HG02970 (cell line): ENCODE results near the gene SACS.
"Not testable (repeated sequence)": the region's sequence is repeated elsewhere in the genome, so short reads cannot be mapped to it uniquely, and the experiment has no call there.

Source experiments
- ATAC-seq: cut with Tn5 transposase; IDR thresholded peaks from one replicate; pipeline ENCODE4 v1.9.1; 2021; ENCODE audit warnings: mild to moderate bottlenecking, moderate library complexity, moderate number of reproducible peaks; ENCODE audit not compliant: unreplicated experiment, low FRiP score

SACS gene

DNA sequence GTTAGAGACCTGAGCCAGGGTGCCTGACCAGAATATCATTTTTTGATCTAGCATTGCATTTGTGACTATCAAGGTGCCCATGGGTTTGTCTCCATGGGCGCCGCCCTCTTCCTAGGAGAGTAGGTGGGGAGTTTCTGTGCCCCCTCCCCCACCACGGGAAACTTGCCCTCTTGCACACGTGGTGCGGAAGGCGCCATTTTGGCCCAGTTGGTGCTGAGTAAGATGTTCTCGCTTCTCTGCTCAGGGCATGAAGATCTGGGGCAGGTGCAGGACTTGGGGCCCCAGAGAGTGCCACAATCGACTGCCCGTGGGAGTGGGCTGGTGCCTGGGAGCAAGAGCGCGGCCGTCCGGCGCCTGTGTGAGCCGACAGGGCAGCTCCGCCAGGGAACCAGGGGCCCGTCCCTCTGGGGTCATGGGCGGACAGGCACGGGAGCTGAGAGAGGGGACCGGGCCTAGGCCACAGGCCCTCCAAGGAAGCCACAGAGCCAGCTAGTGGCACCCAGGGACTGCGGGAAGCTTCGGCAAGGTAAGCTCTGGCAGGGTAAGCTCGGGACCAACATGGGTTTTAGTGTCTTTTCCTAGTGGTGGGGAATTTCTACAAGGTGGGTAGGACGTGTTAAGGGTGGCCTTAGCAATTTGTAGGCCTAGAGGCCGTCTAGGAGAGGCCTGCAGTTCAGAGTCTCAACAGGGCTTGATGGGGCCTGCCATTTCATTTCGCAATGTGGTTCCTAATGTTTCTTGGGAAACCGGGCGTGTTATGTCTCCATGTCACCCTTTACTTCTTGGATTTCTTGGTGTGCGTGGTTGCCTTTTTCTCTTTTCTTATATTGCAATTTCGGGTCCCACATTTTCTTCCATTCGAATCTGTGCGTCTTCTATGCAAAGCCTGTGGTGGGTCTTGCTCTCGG is 14.5 kb downstream of the SACS start:
- ATAC-seq: no peak

DNA sequence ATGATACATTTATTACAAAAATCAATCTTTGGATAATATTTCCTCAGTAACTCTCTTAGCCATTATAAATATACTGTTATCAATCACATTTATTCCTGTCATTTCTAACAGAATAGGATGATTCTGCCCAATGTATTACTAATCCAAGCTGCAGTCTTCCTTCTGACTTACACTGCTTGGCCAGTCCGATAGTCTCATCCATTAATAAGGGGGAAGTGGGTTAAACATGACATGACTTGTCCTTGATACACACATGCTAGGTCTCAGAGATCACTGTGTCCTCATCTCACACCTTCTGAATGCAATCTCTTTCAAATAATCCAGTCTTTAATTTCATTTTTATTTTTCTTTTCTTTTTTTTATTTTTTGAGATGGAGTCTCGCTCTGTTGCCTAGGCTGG is 18.8 kb downstream of the SACS start:
- ATAC-seq: no peak

DNA sequence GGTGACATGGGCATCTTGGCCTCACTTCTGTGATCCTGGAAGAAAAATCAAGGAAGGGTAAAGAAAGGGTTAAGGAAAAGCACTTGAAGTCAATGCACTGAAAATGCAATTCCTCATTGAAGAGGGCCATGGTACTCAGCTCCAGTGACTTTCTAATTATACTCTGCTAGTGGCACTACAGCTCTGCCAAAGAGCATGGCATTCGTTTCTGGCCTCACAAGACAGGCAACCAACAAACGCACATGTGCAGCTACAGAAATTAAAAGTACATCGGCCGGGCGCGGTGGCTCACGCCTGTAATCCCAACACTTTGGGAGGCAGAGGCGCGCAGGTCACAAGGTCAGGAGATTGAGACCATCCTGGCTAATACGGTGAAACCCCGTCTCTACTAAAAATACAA is 21.8 kb downstream of the SACS start:
- no peak for ATAC-seq

DNA sequence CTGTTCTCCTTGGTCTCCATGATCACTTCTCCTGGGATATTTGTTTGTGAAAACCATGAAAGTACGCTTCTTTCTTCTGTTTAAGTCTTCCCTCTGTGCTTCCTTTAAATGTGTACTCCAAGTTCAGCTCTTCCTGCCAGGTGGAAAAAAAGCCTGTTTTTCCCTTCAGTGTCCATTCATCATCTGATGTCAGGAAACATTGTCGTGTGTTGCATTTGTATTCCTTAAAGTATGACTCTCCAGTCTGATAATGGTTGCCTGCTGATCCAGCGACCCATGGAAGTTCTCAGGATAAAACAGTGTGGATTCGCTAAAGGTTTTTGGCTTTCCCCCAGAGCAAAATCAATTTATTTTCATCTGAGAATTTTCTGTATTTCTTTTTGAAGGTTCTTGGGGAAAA is 22.3 kb downstream of the SACS start:
- ATAC-seq: no peak

DNA sequence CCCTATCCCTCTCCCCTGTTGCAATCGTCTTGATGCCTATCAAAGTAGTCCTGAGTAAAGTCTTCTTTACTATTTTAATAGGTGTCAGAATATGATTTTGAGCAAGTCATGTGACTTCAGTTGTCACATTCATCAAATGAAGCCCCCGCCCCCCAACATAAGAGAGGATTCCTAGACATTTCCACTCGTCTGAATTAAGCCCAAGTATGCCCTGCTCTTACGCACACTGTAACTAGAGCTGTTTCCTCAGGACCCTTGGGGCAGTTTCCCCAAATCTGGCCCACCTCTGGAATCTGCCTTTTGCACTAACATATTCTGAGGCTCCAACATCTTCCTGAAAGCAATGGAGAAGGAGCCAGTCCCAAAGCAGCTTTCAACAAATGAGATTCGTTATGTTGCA is 25.5 kb downstream of the SACS start:
- ATAC-seq: no peak

DNA sequence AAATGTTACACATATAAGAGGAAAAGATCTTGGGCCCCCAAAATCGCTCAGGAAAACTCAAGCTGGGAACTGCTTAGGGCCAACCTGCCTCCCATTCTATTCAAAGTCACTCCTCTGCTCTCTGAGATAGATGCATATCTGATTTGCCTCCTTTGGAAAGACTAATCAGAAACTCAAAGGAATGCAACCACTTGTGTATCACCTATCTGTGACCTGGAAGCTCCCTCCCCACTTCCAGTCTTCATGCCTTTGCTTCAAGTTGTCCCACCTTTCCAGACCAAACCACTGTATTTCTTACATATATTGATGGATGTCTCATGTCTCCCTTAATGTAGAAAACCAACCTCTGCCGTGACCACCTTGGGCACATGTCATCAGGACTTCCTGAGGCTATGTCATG is 32.3 kb downstream of the SACS start:
- not testable (repeated sequence) for ATAC-seq

DNA sequence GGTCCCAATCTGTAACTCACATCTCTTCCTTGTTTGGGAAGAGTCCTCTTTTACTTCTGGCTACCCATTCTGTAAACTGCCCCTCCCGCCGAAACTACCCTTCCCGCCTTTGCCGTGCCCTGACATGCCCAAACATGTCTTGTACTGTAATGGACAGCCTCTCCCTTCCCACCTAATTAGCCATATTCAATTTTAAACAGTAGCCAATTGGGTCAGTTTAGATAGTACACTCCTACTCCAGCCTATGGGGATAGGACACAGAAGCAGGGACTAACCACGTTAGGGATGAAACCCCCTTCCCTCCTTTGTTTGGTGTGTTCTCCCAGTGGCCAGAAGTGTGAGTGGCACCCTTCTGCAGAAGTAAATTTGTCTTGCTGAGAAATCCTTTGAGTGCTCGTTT is 34.2 kb downstream of the SACS start:
- no peak for ATAC-seq

DNA sequence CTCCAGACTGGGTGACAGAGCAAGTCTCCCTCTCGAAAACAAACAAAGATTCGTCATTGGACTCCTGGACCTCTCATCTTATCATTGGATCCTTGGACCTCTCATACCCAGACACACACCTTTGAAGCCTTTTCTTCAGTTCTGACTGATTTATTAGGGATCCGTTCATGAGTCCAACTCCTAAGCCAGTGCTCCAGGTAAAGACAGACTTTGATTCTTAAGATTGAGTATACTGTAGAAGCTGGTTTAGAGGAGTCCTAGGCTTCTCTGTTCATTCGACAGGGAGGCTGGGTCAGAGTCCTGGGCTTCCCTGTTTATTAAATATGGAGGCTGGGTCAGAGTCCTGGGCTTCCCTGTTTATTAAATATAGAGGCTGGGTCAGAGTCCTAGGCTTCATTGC is 38.7 kb downstream of the SACS start:
- no peak for ATAC-seq

DNA sequence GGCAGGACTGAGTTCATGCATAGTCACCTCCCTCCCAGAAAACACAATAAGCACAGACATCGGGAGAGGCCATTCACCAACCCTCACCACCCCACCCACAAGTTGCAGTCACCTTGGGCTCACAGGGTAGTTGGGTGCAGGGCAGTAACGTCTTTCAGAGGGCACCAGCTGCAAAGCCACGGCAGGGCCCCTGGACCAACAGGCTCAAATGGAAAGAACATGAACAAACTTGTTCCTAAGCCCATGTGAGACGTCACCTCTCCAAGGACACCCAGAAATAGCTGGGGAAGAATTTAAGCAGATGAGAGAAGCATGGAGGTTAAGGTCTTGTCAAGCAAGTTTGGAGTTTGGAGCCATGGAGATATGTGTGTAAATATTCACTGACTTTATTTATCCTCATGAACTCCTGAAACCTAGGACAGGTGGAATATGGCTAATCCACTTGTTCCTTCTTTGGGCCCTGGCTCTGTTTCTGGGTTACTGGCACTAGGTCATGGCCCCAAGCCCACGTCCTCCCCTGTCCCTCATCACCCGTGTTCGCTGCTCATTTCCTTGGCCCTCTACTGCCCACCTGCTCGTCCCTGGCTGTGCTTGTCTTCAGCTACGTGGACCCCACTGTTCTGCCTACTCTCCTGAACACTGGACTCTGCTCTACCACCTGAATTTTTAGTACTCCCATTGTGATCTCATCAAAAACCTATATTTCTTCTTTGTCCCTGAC is 40.4 kb downstream of the SACS start:
- ATAC-seq: no peak

DNA sequence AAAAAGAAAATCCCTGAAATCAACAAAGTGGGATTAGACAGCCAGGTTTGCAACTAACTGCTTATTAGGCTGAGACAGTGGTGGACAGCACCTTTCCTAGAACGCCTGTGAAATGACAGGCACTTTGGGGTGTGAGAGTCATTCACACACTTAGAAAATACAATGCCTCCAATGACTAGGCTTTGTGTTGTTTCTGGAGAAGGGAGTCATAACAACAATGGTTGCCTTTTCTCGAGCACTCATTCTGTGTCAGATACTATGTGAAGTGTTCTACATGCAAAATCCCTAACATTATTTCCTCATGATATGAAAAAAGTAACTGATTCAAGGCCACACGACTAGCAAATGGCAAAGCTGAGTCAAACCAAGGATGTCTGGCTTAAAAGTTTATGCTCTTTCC is 41.2 kb downstream of the SACS start:
- ATAC-seq: no peak

DNA sequence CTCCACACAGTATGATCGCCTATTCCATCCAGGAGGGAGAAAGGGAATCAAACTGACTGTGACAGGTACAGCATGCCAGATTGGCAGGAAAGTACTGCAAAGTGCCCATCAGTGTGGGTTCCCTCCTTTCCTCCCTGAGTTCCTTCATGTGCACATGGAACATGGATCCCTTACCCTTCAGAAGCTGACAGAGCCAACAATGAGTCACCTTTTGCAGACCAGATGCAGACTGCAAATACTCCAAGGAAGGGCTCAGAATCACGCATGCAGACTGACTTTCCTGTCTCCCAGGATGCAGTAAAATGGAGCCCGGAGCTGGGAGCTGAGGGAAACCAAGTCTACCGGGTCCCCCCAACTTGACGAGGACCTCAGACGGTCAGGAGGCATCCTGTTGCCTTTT is 41.8 kb downstream of the SACS start:
- ATAC-seq: no peak

DNA sequence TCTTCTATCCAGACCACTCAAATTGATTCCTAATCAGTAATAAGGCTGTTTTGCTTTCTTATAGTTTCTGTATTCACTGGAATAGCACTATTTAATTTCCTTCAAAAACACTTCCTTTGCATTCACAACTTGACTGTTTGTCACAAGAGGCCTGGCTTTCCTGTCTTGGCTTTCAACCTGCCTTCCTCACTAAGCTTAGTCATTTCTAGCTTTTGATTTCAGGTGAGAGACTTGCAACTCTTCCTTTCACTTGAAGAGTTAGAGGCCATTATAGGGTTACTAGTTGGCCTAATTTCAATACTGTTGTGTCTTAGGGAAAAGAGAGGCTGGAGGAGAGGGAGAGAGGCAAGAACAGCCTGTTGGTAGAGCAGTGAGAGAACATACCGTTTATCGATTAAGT is 47.0 kb downstream of the SACS start:
- ATAC-seq: no peak

DNA sequence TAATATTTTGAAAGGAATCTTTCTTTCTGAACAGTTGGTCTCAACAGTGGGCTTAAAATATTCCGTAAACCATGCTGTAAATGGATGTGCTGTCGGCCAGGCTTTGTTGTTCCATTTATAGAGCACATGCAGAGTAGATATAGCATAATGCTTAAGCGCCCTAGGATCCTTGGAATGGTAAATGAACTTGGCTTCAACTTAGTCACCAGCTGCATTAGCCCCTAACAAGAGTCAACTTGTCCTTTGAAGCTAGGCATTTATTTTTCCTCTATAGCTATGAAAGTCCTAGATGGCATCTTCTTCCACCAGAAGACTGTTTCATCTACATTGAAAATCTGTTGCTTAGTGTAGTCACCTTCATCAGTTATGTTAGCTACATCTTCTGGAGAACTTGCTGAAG is 47.6 kb downstream of the SACS start:
- no peak for ATAC-seq

DNA sequence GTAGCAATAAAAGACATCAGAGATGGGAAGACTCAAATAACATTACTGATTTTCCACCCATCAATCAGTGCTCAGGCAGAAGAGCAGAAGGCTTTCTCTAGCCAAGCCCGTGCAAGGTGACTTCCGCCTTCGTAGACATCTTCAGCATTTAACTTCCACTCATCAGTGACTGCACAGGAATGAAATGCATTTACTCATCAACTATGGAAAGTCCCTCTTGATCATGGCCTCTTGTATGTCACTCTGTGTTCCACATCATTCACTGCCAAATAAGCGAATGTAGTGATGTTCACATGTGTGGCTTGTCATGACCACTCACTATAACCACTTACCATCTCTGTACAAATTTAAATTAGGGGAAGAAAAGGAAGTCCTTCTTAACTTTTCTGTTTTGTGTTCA is 49.4 kb downstream of the SACS start:
- peak; percentile 85 for ATAC-seq

DNA sequence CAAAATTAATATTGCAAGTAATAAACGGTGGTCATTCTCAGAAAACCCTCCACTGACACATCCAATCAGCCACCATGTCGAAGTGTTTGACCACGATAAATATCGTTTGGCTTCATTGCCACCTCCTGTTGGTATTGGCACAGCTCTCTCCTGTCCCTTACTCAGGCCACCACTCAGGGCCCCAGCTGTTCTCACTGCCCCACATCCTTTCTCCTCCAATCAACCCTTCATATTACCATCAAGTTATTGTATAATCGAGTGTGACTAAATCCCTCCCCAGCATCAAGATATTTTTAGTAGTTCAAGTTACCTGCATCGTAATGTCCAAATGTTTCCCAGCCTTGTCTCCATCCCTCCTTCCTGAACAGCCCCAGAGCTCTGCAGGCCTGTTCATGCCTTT is 50.4 kb downstream of the SACS start:
- no peak for ATAC-seq

DNA sequence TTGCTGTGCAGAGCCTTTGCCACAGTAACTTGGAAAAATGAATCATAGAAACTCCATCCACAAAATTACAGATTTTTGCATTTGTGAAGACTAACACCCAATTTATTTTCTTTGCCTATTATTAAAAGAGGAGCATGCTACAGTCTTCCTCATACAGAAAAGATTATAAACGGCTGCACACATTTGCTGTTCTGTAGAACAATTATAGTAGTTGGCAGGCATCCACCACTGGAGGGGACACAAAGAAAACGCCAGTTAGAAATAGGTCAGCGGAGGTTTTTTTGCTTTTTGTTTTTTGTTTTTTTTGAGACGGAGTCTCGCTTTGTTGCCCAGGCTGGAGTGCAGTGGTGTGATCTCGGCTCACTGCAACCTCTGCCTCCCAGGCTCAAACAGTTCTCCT is 51.6 kb downstream of the SACS start:
- no peak for ATAC-seq

DNA sequence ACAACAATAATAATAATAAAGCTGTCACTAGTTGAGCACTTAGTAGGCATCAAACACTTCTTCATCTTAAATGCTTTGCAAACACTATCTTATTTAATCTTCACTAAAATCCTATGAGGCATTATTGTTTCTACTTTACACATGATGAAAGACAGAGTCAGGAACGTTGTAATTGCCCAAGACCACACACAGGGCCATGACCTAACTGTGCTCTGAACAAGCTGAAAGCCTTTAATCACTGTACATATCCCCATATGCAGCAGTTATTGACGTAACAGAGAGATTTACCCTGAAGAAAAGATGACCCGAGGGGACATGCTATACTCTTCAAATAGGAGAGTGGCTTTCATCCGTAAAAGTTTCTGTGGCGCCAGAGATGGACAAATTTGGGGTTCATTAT is 53.0 kb downstream of the SACS start:
- ATAC-seq: no peak

DNA sequence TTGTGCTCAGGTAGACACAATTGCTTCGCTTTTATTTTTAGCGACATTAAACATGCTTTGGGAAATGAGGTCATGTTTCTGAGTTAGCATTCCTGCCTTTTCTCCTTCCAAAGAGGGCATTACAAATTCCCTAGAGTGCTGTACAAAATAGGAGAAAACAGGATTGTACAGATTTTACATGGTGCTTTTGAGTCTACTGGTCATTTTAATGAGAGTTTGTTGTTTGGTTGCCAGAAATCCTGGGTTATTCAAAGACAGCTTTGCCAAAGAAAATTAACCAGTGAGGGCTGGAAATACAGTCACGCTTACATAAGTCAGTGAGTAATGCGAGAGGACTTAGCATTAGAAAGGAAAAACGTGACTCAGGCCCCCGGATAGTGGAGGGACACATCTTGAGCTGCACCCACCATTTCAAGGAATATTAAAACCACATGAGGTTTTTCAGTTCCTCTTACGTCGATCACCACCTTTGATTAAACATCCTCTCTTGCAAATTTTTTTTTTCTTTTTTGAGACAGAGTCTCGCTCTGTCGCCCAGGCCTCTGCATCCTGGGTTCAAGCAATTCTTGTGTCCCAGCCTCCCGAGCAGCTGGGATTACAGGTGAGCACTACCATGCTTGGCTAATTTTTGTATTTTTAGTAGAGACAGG is 55.4 kb downstream of the SACS start:
- ATAC-seq: no peak

DNA sequence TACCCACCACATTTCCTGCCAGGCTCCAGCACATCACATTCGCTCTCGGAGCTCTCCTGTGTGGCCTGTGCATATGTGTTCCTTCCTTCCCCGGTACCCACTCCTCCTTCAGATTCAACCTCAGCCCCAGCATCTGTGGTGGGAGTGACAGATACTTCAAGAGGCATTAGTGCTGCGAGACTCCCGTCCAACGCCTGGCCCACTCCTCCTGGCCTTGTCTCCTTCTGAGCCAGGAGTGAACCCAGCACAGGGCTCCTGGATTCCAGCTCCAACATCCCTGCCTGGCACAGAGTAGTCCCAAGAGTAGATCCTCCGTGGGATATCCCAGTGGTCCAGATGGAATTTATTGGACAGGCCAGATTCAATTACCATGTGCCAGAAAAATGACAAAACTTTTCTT is 55.9 kb downstream of the SACS start:
- ATAC-seq: no peak

DNA sequence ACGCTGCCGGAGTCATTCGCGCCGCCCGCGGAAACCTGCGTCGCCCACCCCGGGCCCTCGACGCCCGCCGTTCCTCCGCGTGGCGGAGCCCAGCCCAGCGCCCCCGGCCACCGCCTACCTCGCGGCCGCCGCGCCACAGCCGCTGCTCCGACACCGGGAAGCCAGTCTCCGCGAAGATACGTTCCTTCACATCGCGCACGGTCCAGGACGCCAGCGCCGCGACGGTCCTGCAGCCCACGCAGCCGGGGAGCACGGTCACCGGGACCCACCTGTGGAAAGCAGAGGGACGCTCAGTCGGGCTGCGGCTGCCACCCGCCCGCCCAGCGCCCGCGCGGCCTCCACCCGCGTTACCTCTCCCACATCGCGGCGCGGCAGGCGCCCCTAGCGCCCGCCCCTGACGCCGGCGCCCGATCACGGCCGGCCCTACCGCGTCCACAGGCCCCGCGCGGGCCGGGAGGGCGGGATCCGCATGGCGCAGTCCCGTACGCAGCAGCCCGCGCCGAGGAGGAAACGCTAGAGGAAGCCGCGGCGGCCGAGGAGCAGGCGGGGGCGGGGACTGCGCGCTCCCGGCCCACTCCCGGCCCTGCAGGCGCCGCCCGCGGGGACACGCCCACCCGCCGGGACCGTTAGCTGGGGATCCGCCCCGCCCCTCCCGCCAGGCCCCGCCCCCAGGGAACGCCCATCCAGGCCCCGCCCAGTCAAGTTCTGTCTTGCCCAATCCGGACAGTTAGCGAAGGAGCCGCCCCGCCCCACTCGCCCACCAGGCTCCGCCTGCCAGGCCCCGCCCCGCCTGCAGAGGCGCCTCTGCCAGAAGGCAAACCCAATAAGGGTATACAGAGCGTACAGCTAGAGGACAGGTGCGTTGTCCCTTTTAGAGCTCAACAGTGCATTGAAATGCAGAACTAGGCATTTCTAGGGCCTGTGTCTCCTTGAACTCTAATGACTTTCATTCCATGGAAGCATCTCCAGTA is 58.2 kb downstream of the SACS start:
- ATAC-seq: peak; percentile 87
